HepG2 (cell line): ENCODE measurements around the gene TCAP. TPM values are rescaled to one million over a fixed set of nuclear protein-coding genes. Genes with fewer than 3 reads are reported as not detected.
A peak's percentile ranks its signal among the peaks of the same experiment; 100 is the strongest.

ENCODE experiments used
- ATAC-seq: fragments of 200-7000 bp; cut with Tn5 transposase; 3 replicates; pipeline ENCODE4 v1.9.1; 2020; ENCODE audit warnings: mild to moderate bottlenecking, moderate library complexity
- BruUV-seq: library from RNA; stranded (reverse); fragments of 400-500 nt; replicated peaks from 2 replicates; lab custom pipeline; 2021; lab: Mats Ljungman, UMichigan
- CTCF ChIA-PET: fragments of 300-600 bp; formaldehyde crosslinking; extraction: SDS; loops from one replicate; lab custom pipeline; 2021; ENCODE audit warnings: low total read pairs, inconsistent platforms, low intra/inter-chr PET ratio; lab: Yijun Ruan, JAX
- POLR2A ChIA-PET: fragments of 350-600 bp; sonication (Branson Sonifier 250); formaldehyde crosslinking; loops from one replicate; lab custom pipeline; 2020; ENCODE audit warnings: antibody characterized with exemption, inconsistent platforms; lab: Yijun Ruan, JAX
- DNase-seq: peaks from one replicate; pipeline ENCODE4 v3.0.0-alpha.2; 2015; ENCODE audit warnings: low spot score
- FAIRE-seq: peaks from 3 replicates; lab custom pipeline; 2011; peaks lifted over from hg19 to GRCh38; lab: Jason Lieb, UNC
- H2AFZ ChIP-seq: one replicate; pipeline ENCODE4 v1.6.1; 2011; ENCODE audit warnings: low read length, inconsistent platforms
- H3K27ac ChIP-seq: fragments of 300-600 bp; 3 replicates; pipeline ENCODE4 v1.8.0; 2011; ENCODE audit warnings: mixed run types, mild to moderate bottlenecking, mixed read lengths, low read length, inconsistent platforms; ENCODE audit not compliant: insufficient read depth; ENCODE audit errors: extremely low read length
- H3K27me3 ChIP-seq, 2 experiments: fragments of 200-600 bp in 1 of 2; 2 replicates in 1 of 2; 3 replicates in 1 of 2; pipeline versions ENCODE4 v1.6.0 to v1.8.0; 2011; ENCODE audit warnings: low read length in 2 of 2, mild to moderate bottlenecking in 2 of 2, moderate library complexity in 2 of 2, inconsistent platforms in 1 of 2; ENCODE audit not compliant: insufficient read depth in 2 of 2, control insufficient read depth in 1 of 2
- H3K36me3 ChIP-seq, 2 experiments: fragments of 200-600 bp in 1 of 2; replicated peaks in 1 of 2; 2 replicates in 1 of 2; 3 replicates in 1 of 2; pipeline versions ENCODE4 v1.5.1 to v1.8.0; 2011; ENCODE audit warnings: low read length in 2 of 2, inconsistent platforms in 1 of 2; ENCODE audit not compliant: insufficient read depth in 2 of 2, control insufficient read depth in 1 of 2
- H3K4me1 ChIP-seq: 2 replicates; pipeline ENCODE4 v1.5.1; 2012; ENCODE audit warnings: low read length, inconsistent platforms; ENCODE audit not compliant: insufficient read depth
- H3K4me2 ChIP-seq: 2 replicates; pipeline ENCODE4 v1.6.0; 2011; ENCODE audit warnings: low read depth, low read length, inconsistent platforms
- H3K4me3 ChIP-seq, 3 experiments: fragments of 200-600 bp in 1 of 3; sonication (generic), shearing (Covaris generic) in 1 of 3; replicated peaks in 1 of 3; 2 replicates each; pipeline ENCODE4 v1.5.1; 2011 to 2016; ENCODE audit warnings: low read length in 3 of 3, inconsistent platforms in 2 of 3, low read depth in 2 of 3, mild to moderate bottlenecking in 2 of 3, control low read depth in 1 of 3, mixed read lengths in 1 of 3; ENCODE audit not compliant: insufficient read depth in 1 of 3
- H3K79me2 ChIP-seq: one replicate; pipeline ENCODE4 v1.6.1; 2011; ENCODE audit warnings: low read length, inconsistent platforms; ENCODE audit not compliant: insufficient read depth
- H3K9ac ChIP-seq: 2 replicates; pipeline ENCODE4 v1.6.0; 2011; ENCODE audit warnings: mild to moderate bottlenecking, low read depth, low read length, inconsistent platforms; ENCODE audit not compliant: insufficient read depth
- H3K9me3 ChIP-seq: 2 replicates; pipeline ENCODE4 v1.5.1; 2012; ENCODE audit warnings: mild to moderate bottlenecking, low read length
- H4K20me1 ChIP-seq: 2 replicates; pipeline ENCODE4 v1.6.0; 2011; ENCODE audit warnings: inconsistent platforms, mild to moderate bottlenecking, low read length, moderate library complexity; ENCODE audit not compliant: insufficient read depth
- GMEB1 ChIP-seq: sonication (generic); formaldehyde crosslinking; IDR thresholded peaks from 2 replicates; pipeline ENCODE4 v1.5.1; 2020; ENCODE audit warnings: missing genetic modification reagents, mild to moderate bottlenecking, borderline replicate concordance
- ONECUT2 ChIP-seq: sonication (generic); formaldehyde crosslinking; IDR thresholded peaks from 2 replicates; pipeline ENCODE4 v1.4.0; 2020; ENCODE audit warnings: missing genetic modification reagents
- RAD51 ChIP-seq: fragments of 450-650 bp; IDR thresholded peaks from 2 replicates; pipeline ENCODE4 v1.6.1; 2016; ENCODE audit warnings: borderline replicate concordance
- SKI ChIP-seq: fragments of 450-650 bp; IDR thresholded peaks from one replicate; pipeline ENCODE4 v1.6.1; 2018; ENCODE audit warnings: mild to moderate bottlenecking; ENCODE audit not compliant: partially characterized antibody
- TAF1 ChIP-seq: sonication (generic); formaldehyde crosslinking; IDR thresholded peaks from 2 replicates; pipeline ENCODE4 v1.4.0; 2020; ENCODE audit warnings: missing genetic modification reagents
- TMF1 ChIP-seq: sonication (generic); formaldehyde crosslinking; IDR thresholded peaks from 2 replicates; pipeline ENCODE4 v1.8.1; 2022; ENCODE audit warnings: low read depth, missing genetic modification reagents
- ZBTB49 ChIP-seq: sonication (generic); formaldehyde crosslinking; IDR thresholded peaks from 2 replicates; pipeline ENCODE4 v1.4.0; 2020; ENCODE audit warnings: missing genetic modification reagents, borderline replicate concordance
- ZNF121 ChIP-seq: sonication (generic); formaldehyde crosslinking; IDR thresholded peaks from 2 replicates; pipeline ENCODE4 v1.5.0; 2020; ENCODE audit warnings: mild to moderate bottlenecking, missing genetic modification reagents
- ZNF335 ChIP-seq: sonication (generic); formaldehyde crosslinking; IDR thresholded peaks from 2 replicates; pipeline ENCODE4 v1.4.0; 2020; ENCODE audit warnings: missing genetic modification reagents
- ZNF33B ChIP-seq: sonication (generic); formaldehyde crosslinking; IDR thresholded peaks from 2 replicates; pipeline ENCODE4 v1.5.1; 2020; ENCODE audit warnings: mild to moderate bottlenecking, missing genetic modification reagents
- WGBS: methylation state at CpG from one replicate; pipeline ENCODE4 v1.1.6; 2017; ENCODE audit warnings: low lambda C conversion rate; 5-methylcytosine and 5-hydroxymethylcytosine counted together
- in situ Hi-C: cut with HindIII; loops from 2 replicates; pipeline ENCODE4 v1.10.0; 2017; ENCODE audit warnings: low pct_unique_long_range_greater_than_20kb; ENCODE audit not compliant: extremely low pct_ligation_motif_present
- intact Hi-C: fragments of 100-400 bp; cut with micrococcal nuclease; formaldehyde crosslinking; loops from one replicate; pipeline ENCODE4 v1.10.0; 2022; ENCODE audit not compliant: unreplicated experiment
- polyA plus RNA-seq, 8 experiments: library from polyadenylated mRNA; depleted of rRNA in 3 of 8; stranded (reverse) in 7 of 8; unstranded in 1 of 8; fragments of >200 nt; fragmentation: Illumina TruSeq in 4 of 8; extraction: Trizol in 4 of 8; gene quantifications; 2 replicates each; pipeline versions ENCODE4 v1.2.1 to v1.2.3, GENCODE V29; 2011 to 2016; ENCODE audit warnings: low read depth in 4 of 8, missing spikeins in 1 of 8, mixed read lengths in 1 of 8; ENCODE audit not compliant: insufficient read depth in 1 of 8
- total RNA-seq, 5 experiments: library from RNA; depleted of rRNA; stranded (reverse); fragments of >200 nt; fragmentation: Illumina TruSeq; extraction: Trizol; gene quantifications; 2 replicates each; pipeline ENCODE4 v1.2.3, GENCODE V29; 2016; ENCODE audit warnings: low read depth in 1 of 5
- TF ChIP-seq, protein P1 (sequence below): sonication (generic); formaldehyde crosslinking; conservative IDR thresholded peaks from 2 replicates; pipeline ENCODE4 v1.4.0; 2020; ENCODE audit warnings: mild to moderate bottlenecking, missing genetic modification reagents, moderate library complexity

Gene TCAP
- total and polyA plus RNA-seq, 2 of the 13 experiments (the other 11 are each of a cell fraction or from before 2014, with no cell fraction given), result 0.24 to 0.65 TPM

DNA sequence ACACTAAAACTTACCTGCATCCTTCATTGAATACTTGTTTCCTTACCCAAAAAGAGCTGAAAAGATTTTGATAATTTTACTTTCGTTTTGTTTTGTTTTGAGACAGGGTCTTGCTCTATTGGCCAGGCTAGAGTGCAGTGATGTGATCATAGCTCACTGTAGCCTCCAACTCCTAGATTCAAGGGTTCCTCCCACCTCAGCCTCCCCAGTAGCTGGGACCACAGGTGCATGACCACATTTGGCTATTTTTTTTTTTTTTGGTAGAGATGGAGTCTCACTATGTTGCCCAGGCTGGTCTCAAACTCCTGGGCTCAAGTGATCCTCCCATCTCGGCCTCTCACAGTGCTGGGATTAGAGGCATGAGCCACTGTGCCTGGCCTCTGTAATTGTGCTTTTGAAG lies 10.0 kb upstream of the TCAP start:
- in situ Hi-C loops, result no loop called here
- ATAC-seq (no peak), FAIRE-seq (no peak), DNase-seq (no peak)
- H2AFZ ChIP-seq, result no peak overlapping the region
- H3K27ac ChIP-seq, result no peak overlapping the region
- H3K4me1 ChIP-seq, result peaks cover 31% of the 10 kb centered on the region
- intact Hi-C loops, result no loop called here
- peaks cover 17 to 25% of the 10 kb centered on the region in 2 experiments; a peak in 4 of 5 replicates for H3K36me3 ChIP-seq
- peaks cover 4% of the 10 kb centered on the region; the same call in 1 of the 2 replicates for H4K20me1 ChIP-seq
- TF ChIP-seq ZNF121 (peak; percentile 54; the same call in 1 of the 2 replicates), TMF1 (CRISPR knock-in tag) (no peak)
- no TSS peak for BruUV-seq
- no peaks in the 10 kb centered on the region for H3K9me3 ChIP-seq
- no peak overlapping the region for H3K4me2 ChIP-seq
- ChIA-PET POLR2A (interaction anchor here (2.5 kb wide), 1 partner anchor 45 kb away, joined by 8 read pairs; the partner anchor contains the start of gene ERBB2), CTCF (interaction anchor here (4.0 kb wide), 1 partner anchor 32 kb away, joined by 71 read pairs; no protein-coding TSS in a partner anchor)
- H3K27me3 ChIP-seq, result no peaks in the 10 kb centered on the region
- WGBS, result 78% methylated on average over 2 of the region's 2 CpGs
- no peaks in the 10 kb centered on the region for H3K79me2 ChIP-seq
- H3K9ac ChIP-seq, result no peak overlapping the region
- no peak overlapping the region for H3K4me3 ChIP-seq

DNA sequence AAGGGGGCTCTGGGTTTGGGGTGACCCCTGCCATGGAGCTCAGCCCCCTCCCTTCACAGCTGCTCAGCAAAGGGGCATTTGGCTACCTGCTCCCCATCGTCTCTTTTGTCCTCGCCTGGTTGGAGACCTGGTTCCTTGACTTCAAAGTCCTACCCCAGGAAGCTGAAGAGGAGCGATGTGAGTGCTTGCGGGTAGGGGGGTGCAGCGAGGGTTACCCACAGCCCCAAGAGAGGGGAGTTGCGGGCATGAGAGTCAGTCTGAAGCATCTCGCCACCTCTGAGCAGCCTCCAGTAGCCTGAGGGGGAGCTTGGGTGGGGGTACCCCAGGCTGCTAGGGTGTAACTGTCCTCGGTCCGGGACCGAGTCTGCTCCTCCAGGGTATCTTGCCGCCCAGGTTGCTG lies 6.8 kb upstream of the TCAP start:
- Histone ChIP-seq H3K27ac (no peak overlapping the region), H3K36me3 (peaks cover 27 to 33% of the 10 kb centered on the region in 2 experiments; a peak in 4 of 5 replicates), H3K4me3 (no peak overlapping the region), H3K79me2 (no peaks in the 10 kb centered on the region), H4K20me1 (no peaks in the 10 kb centered on the region; the same call in 1 of the 2 replicates), H3K4me1 (peaks cover 16% of the 10 kb centered on the region), H3K9me3 (no peaks in the 10 kb centered on the region), H3K4me2 (no peak overlapping the region), H3K27me3 (no peaks in the 10 kb centered on the region), H3K9ac (no peak overlapping the region), H2AFZ (no peak overlapping the region)
- DNase-seq (no peak), ATAC-seq (no peak), FAIRE-seq (no peak)
- intact Hi-C loops, result no loop called here
- WGBS, result 100% methylated on average over 7 of the region's 11 CpGs
- CTCF ChIA-PET, result no interaction called here
- POLR2A ChIA-PET, result no interaction called here
- in situ Hi-C loops, result no loop called here
- no TSS peak for BruUV-seq
- TF ChIP-seq RAD51, result no peak
- no peak for TF ChIP-seq ZNF33B (CRISPR knock-in tag)
- no peak for TF ChIP-seq ZBTB49 (CRISPR knock-in tag)
- TF ChIP-seq ZNF335 (CRISPR knock-in tag), result no peak
- no peak for TF ChIP-seq TAF1
- TF ChIP-seq GMEB1 (CRISPR knock-in tag), result no peak
- no peak for TF ChIP-seq SKI
- no peak for TF ChIP-seq ONECUT2
- TF ChIP-seq, protein P1, sequence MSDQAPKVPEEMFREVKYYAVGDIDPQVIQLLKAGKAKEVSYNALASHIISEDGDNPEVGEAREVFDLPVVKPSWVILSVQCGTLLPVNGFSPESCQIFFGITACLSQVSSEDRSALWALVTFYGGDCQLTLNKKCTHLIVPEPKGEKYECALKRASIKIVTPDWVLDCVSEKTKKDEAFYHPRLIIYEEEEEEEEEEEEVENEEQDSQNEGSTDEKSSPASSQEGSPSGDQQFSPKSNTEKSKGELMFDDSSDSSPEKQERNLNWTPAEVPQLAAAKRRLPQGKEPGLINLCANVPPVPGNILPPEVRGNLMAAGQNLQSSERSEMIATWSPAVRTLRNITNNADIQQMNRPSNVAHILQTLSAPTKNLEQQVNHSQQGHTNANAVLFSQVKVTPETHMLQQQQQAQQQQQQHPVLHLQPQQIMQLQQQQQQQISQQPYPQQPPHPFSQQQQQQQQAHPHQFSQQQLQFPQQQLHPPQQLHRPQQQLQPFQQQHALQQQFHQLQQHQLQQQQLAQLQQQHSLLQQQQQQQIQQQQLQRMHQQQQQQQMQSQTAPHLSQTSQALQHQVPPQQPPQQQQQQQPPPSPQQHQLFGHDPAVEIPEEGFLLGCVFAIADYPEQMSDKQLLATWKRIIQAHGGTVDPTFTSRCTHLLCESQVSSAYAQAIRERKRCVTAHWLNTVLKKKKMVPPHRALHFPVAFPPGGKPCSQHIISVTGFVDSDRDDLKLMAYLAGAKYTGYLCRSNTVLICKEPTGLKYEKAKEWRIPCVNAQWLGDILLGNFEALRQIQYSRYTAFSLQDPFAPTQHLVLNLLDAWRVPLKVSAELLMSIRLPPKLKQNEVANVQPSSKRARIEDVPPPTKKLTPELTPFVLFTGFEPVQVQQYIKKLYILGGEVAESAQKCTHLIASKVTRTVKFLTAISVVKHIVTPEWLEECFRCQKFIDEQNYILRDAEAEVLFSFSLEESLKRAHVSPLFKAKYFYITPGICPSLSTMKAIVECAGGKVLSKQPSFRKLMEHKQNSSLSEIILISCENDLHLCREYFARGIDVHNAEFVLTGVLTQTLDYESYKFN (CRISPR knock-in tag), result no peak
